ENCODE data around the gene EGFLAM.
A peak's percentile ranks its signal among the peaks of the same experiment; 100 is the strongest.

The EGFLAM gene

GRCh38 chr5:38258319-38259061 lies at the start of gene EGFLAM:
Gene EGFLAM (plus strand): TSS chr5:38258559. CDS start chr5:38258755, 196 bp downstream.
- DNase-seq, result no peak

- DNase-seq, result peak; percentile 42
Measured at GRCh38 chr5:38208782-38209378, 49.5 kb upstream of the EGFLAM start.

- DNase-seq, result no peak
Measured at GRCh38 chr5:38210676-38211353, 47.5 kb upstream of the EGFLAM start.

GRCh38 chr5:38211354-38211710 lies 47.0 kb upstream of the EGFLAM start:
- DNase-seq, result no peak

- DNase-seq, result no peak
Measured at GRCh38 chr5:38212307-38212706, 46.1 kb upstream of the EGFLAM start.

- DNase-seq, result no peak
Measured at GRCh38 chr5:38226091-38226490, 32.3 kb upstream of the EGFLAM start.

GRCh38 chr5:38228914-38229313 lies 29.4 kb upstream of the EGFLAM start:
- no peak for DNase-seq

- DNase-seq, result no peak
Measured at GRCh38 chr5:38234737-38235136, 23.6 kb upstream of the EGFLAM start.

GRCh38 chr5:38237681-38238080 lies 20.7 kb upstream of the EGFLAM start:
- DNase-seq, result no peak

- DNase-seq, result no peak
Measured at GRCh38 chr5:38240212-38240611, 18.1 kb upstream of the EGFLAM start.

GRCh38 chr5:38241655-38242054 lies 16.7 kb upstream of the EGFLAM start:
- no peak for DNase-seq

- no peak for DNase-seq
Measured at GRCh38 chr5:38245307-38245706, 13.1 kb upstream of the EGFLAM start.

GRCh38 chr5:38249301-38249700 lies 9.1 kb upstream of the EGFLAM start:
- no peak for DNase-seq

GRCh38 chr5:38249812-38250211 lies 8.5 kb upstream of the EGFLAM start:
- no peak for DNase-seq

- no peak for DNase-seq
Measured at GRCh38 chr5:38250763-38251448, 7.5 kb upstream of the EGFLAM start.

GRCh38 chr5:38253759-38254158 lies 4.6 kb upstream of the EGFLAM start:
- no peak for DNase-seq

- DNase-seq, result no peak
Measured at GRCh38 chr5:38257308-38258041, 884 bp upstream of the EGFLAM start.

- DNase-seq, result no peak
Measured at GRCh38 chr5:38258042-38258318, 379 bp upstream of the EGFLAM start.

GRCh38 chr5:38259062-38259808 lies 876 bp downstream of the EGFLAM start:
- DNase-seq, result no peak

- no peak for DNase-seq
Measured at GRCh38 chr5:38259809-38260160, 1.4 kb downstream of the EGFLAM start.

GRCh38 chr5:38263983-38264382 lies 5.6 kb downstream of the EGFLAM start:
- no peak for DNase-seq

GRCh38 chr5:38265546-38266179 lies 7.3 kb downstream of the EGFLAM start:
- peak; percentile 58 for DNase-seq
